Measurements from ENCODE around the gene MYOM1. TPM values are rescaled to one million over a fixed set of nuclear protein-coding genes. Genes with fewer than 3 reads are reported as not detected.

The MYOM1 gene
- total and polyA plus RNA-seq, 2 donors from 2014 or later = 2.1 to 6.8 TPM

- Histone ChIP-seq H3K27me3 (ENCODE audit: control insufficient read depth, insufficient read depth, low read length) (no peaks in the 10 kb centered on the region), H3K27ac (ENCODE audit: low read depth in 2 of 2, low read length in 2 of 2) (no peak overlapping the region), H3K9me3 (ENCODE audit: control insufficient read depth in 2 of 3, insufficient read depth in 1 of 3, low read length in 3 of 3) (no peaks in the 10 kb centered on the region), H3K9ac (ENCODE audit: low read length in 3 of 3) (no peak overlapping the region), H3K4me3 (ENCODE audit: low read length in 3 of 3) (no peak overlapping the region), H3K4me1 (ENCODE audit: control insufficient read depth in 2 of 3, insufficient read depth in 2 of 3, low read depth in 1 of 3, low read length in 3 of 3) (no peaks in the 10 kb centered on the region), H3K36me3 (ENCODE audit: control insufficient read depth in 2 of 3, insufficient read depth in 3 of 3, low read length in 3 of 3) (no peaks in the 10 kb centered on the region)
- DNase-seq (peak in 1 of 5 donors; percentile 11), FAIRE-seq (no peak)
- intact Hi-C loops (cut with DNase I) = loop anchor here (10.0 kb wide), 1 partner anchor 135 kb away; no protein-coding TSS in a partner anchor
- no peak for TF ChIP-seq CTCF (IDR thresholded peaks at IDR 0.05; ENCODE audit: borderline replicate concordance, extremely low read depth, insufficient read depth)
Measured at GRCh38 chr18:3069671-3070433, 149.9 kb downstream of the MYOM1 start.

GRCh38 chr18:3067722-3068121 is 152.0 kb downstream of the MYOM1 start:
- intact Hi-C loops (cut with DNase I) = loop anchor here (10.0 kb wide), 1 partner anchor 133 kb away; no protein-coding TSS in a partner anchor
- no peak for FAIRE-seq

GRCh38 chr18:3067165-3067661 is 152.6 kb downstream of the MYOM1 start:
- no peaks in the 10 kb centered on the region for H3K36me3 ChIP-seq (ENCODE audit: control insufficient read depth in 2 of 3, insufficient read depth in 3 of 3, low read length in 3 of 3)
- peaks cover 3 to 7% (median 6%) of the 10 kb centered on the region in 3 donors for H3K4me1 ChIP-seq (ENCODE audit: control insufficient read depth in 2 of 3, insufficient read depth in 2 of 3, low read depth in 1 of 3, low read length in 3 of 3)
- H3K9me3 ChIP-seq (ENCODE audit: control insufficient read depth in 2 of 3, insufficient read depth in 1 of 3, low read length in 3 of 3) = no peaks in the 10 kb centered on the region
- FAIRE-seq = no peak
- no peaks in the 10 kb centered on the region for H3K27me3 ChIP-seq (ENCODE audit: control insufficient read depth, insufficient read depth, low read length)
- H3K9ac ChIP-seq (ENCODE audit: low read length in 3 of 3) = no peak overlapping the region
- intact Hi-C loops (cut with DNase I) = loop anchor here (10.0 kb wide), 1 partner anchor 132 kb away; no protein-coding TSS in a partner anchor
- no peak overlapping the region for H3K4me3 ChIP-seq (ENCODE audit: low read length in 3 of 3)
- H3K27ac ChIP-seq (ENCODE audit: low read depth in 2 of 2, low read length in 2 of 2) = no peak overlapping the region
- peak; percentile 66 to 82 (median 68) for DNase-seq
- no peak for TF ChIP-seq CTCF (IDR thresholded peaks at IDR 0.05; ENCODE audit: borderline replicate concordance, extremely low read depth, insufficient read depth)

More at GRCh38 chr18:3067722-3068121, 152.0 kb downstream of the MYOM1 start:
- no peak overlapping the region for H3K9ac ChIP-seq (ENCODE audit: low read length in 3 of 3)
- H3K27ac ChIP-seq (ENCODE audit: low read depth in 2 of 2, low read length in 2 of 2) = no peak overlapping the region
- no peaks in the 10 kb centered on the region for H3K9me3 ChIP-seq (ENCODE audit: control insufficient read depth in 2 of 3, insufficient read depth in 1 of 3, low read length in 3 of 3)
- no peak for TF ChIP-seq CTCF (IDR thresholded peaks at IDR 0.05; ENCODE audit: borderline replicate concordance, extremely low read depth, insufficient read depth)
- H3K4me3 ChIP-seq (ENCODE audit: low read length in 3 of 3) = no peak overlapping the region
- peaks cover 0 to 3% (median 1%) of the 10 kb centered on the region in 3 donors for H3K4me1 ChIP-seq (ENCODE audit: control insufficient read depth in 2 of 3, insufficient read depth in 2 of 3, low read depth in 1 of 3, low read length in 3 of 3)
- DNase-seq = peak in 1 of 5 donors; percentile 18
- H3K27me3 ChIP-seq (ENCODE audit: control insufficient read depth, insufficient read depth, low read length) = no peaks in the 10 kb centered on the region
- H3K36me3 ChIP-seq (ENCODE audit: control insufficient read depth in 2 of 3, insufficient read depth in 3 of 3, low read length in 3 of 3) = no peaks in the 10 kb centered on the region

Data from kidney (tissue), 14 donors.